Stimulated activated CD8-positive, alpha-beta memory T cell treated with anti-CD3 and anti-CD28 coated beads, Interleukin-4, amount 100 ng/mL, for 1 hour (primary cell): ENCODE data around the gene DNPH1.

Experiments used
- DNase-seq, 2 donors: peaks; one replicate each; pipeline ENCODE4 v3.0.0-alpha.2; 2020; ENCODE audit warnings: low read depth in 2 of 2, low spot score in 1 of 2

DNPH1 gene

DNA sequence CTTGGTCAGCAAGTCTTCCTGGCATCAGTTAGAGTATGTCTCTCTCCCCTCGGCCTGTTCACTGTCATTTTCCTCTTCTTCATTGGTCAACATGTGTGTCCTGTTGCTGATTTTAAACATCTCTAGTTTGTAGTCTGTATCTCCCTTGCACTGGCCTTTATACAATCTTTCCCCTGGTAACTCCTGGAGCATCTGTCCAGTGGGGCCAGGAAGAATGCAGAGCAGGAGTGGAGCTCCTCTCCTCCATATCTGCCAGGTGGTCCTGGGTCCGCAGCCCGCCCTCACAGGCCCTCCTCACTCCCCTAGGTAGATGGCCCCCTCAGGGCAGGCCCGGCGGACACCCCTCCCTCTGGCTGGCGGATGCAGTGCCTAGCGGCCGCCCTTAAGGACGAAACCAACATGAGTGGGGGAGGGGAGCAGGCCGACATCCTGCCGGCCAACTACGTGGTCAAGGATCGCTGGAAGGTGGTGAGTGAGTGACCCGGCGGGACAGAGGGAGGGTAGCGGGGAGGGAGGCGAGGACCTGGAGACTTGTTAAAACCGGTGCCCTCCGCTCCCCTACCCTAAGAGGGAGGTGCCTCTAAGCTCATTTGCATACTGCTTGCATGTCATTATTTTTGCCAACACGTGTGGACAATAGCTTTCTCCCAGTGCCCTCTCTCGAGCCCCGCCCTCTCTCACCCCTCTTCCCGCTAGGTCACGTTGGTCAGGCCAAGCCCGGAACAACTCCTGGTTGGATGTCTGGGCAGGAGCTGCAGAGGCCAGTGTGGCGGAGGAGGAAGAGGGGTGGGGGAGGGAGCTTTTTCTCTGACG lies 17.2 kb upstream of the DNPH1 start:
- DNase-seq, result no peak

DNA sequence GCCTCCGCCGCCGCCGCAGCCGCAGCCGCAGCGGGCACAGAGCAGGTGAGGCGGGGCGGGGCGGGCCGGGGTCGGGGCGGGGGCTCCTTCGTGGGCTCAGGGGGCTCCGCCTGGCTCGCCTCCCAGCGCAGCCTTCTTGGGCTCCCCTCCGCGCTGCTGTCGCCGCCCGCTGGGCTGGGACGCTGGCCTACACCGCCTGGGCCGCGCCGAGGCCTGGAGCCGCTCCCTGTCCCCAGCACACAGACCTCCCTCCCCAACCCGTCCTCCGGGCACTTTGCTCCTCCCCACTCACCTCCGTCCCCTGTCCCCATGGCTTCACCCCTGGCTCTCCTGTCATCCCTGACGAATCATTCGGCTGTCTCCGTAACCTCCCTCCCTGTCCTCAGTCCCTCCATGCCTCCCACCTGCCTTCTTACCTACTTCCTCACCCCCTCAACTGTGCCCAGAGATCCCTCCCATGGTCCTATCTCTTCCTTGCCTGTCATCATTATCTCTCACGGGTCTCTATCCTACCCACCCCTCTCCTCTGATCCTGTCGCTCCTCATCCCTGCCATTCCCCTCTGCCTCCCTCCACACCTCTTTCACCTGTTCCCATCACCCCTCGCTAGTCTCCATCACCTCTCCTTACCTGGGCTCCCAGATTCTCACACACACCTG lies 14.5 kb upstream of the DNPH1 start:
- no peak for DNase-seq

DNA sequence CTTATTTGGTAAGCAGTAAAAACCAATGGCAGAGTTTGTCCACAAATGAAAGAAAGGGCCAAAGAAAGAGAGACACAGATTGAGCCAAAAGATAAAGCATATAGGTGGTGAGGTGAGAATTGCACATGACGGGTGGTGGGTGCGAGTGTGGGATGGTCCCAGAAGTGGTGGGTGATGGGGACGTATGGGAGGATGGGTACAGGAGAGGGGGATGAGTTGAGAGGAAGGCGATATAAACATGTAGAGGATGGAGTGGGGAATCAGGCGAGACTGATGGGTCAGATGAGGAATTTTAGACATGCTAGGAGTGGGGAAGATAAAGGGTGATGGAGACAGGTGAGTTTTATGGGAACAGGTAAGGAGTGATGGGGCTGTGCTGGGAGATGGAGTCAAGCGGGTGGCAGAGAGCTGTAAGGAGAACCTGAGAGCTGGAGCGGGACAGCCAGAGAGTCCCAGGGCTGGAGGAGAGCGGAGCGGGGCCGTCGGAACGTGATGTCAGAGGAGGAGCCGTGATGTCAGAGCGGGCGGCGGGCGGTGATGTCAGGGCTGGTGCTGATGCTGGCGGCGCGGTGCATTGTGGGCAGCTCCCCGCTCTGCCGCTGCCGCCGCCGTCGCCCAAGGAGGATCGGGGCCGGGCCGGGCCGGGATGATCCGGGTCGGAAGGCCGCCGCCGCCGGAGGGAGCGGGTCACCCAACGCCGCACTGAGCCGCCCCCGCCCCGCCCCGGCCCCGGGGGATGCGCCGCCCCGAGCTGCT lies 13.8 kb upstream of the DNPH1 start, which contains the start of gene TTBK1:
TTBK1 (plus strand) TSS at position 574 of the 756 bp plus-strand sequence. CDS start 3,180 bp downstream, outside the sequence.
- DNase-seq, result no peak

DNA sequence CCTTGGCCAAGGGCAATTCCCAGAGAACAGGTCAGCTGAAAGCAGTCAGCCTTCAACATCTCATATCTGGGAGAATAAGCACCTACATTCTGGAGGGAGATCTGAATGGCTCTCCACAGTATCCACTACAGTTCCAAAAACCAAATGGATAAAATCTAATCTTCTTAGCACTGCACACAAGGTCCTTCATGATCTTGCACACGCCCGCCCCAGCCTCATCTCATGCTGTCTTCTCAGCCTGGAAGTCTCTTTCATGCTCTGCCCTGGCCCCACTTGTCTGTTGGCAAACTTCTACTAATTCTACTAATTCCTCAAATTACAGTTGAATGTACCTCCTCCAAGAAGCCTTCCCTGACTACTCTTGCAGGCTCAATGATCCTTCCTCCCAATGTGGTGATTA lies 12.2 kb upstream of the DNPH1 start:
- no peak for DNase-seq

DNA sequence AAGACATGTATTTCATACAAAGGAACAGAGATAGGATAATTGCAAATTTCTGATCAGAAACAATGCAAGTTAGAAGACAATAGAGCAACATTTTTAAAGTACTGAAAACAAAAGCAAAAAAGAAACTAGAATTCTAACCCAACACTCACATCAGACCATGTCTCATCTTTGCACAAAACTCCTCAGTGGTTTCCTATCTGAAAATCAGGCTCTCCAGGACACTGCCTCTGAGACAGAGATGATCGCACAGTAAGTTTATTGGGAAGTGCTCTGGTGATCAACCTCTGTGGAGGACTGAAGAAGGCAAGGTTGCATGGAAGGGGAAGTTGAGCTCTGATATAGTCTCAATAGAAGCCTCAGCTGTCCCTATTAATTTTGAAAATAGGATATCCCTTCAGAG lies 11.7 kb upstream of the DNPH1 start:
- no peak for DNase-seq

DNA sequence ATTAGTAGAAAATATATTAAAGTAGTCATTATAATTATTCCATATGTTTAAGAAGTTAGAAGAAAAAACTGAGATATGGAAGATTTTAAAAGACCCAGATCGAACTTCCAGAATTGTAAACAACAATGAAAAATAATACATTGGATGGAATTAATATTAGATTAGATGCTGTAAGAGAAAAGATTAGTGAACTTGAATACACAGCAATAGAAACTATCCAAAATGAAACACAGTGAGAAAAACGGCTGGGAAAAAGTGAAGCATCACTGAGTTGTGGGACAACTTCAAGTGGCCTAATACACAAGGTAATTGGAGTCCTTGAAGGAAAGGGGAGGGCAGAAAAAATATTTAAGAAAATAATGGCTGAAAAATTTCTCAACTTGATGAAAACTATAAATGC lies 9.8 kb upstream of the DNPH1 start:
- DNase-seq, result no peak

DNA sequence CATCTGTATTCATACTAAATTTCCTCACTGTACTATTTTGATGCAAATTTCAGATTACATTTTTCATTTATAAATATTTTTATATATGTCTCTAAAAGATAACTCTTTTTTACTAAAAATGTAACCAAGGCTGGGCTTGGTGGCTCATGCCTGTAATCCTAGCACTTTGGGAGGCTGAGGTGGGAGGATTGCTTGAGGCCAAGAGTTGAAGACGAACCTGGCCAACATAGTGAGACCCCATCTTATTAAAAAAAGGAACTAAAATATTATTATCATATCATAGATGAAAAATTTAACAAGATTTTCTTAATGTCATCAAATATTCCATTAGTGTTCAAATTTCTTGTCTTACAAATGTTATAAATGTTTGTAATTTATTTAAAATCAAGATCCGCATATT lies 6.6 kb upstream of the DNPH1 start:
- no peak for DNase-seq

DNA sequence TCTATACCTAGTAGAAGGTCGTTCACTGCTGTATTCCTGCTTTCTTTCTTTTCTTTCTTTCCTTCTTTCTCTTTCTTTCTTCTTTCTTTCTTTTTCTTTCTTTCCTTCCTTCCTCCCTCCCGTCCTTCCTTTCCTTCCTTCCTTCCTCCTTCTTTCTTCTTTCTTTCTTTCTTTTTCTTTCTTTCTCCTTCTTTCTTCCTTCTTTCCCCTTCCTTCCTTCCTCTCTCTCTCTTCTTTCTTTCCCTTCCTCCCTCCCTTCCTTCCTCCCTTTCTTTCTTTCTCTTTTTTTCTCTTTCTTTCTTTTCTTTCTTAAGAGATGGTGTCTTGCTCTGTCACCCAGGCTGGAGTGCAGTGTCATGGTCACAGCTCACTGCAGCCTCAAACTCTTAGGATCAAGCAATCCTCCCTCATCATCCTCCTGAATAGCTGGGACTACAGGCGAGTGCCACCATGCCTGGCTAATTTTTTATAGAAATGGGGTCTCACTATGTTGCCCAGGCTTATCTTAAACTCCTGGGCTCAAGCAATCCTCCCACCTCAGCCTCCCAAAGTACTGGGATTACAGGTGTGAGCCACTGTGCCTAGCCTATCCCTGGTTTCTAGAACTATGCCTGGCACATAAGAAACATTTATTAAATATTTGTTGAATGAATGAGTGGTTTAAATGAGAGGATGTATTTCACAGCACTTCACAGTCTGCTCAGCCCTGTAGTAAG lies 2.6 kb upstream of the DNPH1 start:
- DNase-seq, result no peak

DNA sequence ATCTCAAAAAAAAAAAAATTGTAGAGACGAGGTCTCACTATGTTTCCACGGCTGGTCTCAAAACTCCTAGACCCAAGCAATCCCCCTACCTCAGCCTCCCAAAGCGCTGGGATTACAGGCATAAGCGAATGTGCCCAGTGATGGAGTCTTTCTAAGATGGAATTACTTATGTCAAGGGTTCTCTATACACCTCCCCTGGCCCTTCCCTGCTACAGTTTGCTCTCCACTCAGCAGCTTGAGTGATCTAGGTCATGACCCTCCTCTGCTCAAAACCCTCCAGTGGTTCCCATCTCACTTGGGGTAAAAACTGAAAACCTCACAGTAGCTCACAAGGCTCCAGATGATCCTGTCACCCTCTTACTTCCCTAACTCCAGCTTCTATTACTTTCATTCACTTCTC lies 1.8 kb upstream of the DNPH1 start:
- no peak for DNase-seq

DNA sequence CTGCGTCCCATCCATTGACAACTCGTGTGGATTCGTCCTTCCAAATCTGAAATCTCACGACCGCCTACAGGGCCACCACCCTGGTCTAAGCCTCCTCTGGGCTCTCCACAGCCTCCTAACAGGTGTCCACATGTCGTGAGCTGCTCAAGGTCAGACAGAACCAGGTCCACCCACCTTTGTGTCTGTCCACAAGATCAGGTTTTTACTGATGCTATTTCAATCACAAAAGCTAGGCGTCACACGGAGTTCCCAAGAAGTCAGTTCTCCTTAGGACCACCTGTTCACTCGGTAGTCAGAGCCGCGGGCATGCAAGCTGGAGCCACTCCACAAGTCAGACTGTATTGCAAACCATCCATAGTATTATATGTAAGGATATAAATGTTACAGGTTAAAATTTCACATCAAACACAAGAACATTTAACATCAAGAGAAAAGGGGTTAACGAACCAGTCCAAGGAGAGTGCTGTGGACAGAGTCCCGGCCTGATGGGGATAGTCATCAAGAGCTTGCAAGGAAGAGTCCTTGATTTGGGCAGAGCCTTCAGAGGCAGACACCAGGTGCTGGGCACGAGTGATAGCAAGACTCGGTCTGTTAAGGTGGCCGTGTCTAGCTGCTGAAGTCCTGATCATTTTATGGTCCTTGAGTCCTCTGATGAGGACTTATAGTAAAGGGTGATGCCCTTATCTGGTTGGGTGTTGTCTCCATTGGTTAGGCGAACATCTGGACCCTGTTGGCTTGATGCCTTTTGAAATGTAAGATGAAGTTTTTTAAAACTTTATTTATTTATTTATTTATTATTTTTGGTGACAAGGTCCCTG lies 731 bp upstream of the DNPH1 start:
- no peak for DNase-seq

DNA sequence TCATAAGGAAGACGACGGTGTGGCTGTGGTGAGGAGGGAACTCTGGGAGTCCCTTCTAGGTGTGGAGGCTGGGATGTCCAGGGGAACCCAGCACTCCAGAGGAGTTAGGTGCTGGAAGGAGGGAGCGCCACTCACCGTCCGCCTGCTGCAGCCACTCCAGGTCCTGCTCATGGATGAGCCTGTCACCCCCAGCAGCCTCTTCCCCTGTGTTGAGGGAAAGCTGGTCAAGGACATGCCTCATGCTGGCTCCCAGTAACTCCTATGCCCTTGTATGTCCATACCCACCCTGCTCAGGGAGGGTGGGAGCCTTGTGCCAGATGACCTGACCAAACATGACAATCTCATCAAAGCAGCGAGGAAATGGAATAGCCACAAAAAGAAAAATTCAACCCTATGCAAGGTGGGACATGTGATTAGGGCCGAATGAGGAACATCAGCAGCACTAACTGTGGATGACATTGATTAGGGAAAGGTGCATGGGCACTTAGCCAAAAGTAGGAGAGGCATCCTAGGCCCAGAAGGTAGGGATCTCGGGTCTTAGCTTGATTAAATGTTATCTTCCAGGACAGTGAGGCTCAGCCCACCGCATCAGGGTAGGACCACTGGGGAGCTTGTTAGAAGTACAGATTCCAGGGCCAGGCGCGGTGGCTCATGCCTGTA lies 3.0 kb downstream of the DNPH1 start:
- no peak for DNase-seq

DNA sequence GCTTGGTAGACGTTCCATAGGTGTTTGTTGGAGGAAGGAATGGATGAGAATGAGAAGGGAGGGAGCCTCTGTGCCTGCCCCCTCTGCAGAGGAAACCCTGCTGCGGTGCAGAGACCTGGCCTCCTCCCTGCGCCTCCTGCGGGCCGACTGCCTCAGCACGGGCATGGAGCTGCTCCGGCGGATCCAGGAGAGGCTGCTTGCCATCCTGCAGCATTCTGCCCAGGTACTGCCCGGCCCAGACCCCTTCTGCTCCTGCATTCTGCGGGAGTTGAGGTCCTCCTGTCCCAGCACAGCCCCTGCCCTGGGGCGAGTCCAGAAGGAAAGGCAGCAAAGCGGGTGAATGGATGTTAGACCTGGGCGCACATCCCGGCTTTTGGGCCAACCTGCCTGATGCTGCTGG lies 6.1 kb downstream of the DNPH1 start:
- no peak for DNase-seq

DNA sequence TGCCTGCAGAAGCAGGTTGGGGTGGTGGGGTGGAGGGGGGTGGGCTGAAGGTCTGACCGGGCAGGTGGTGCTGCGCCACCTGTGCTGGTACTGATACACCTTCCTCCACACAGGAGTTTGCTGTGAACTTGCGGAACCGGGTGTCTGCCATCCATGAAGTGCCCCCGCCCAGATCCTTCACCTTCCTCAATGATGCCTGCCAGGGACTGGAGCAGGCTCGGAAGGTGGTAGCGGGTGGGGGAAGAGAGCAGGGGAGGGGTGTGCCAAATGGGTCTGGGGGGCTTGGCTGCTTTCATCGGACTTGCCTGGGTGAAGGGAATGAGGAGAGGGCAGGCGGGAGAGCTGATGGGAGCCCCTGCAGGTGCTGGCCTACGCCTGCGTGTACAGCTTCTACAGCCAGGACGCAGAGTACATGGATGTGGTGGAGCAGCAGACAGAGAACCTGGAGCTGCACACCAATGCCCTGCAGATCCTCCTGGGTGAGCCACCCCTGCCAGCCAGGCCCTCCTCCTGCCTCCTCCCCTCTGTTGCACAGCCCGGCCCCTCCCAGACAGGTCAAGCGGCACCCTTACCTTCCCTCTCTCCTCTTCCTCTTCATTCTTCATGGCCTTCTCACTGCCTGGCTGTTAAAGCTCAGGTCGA lies 6.7 kb downstream of the DNPH1 start:
- no peak for DNase-seq

DNA sequence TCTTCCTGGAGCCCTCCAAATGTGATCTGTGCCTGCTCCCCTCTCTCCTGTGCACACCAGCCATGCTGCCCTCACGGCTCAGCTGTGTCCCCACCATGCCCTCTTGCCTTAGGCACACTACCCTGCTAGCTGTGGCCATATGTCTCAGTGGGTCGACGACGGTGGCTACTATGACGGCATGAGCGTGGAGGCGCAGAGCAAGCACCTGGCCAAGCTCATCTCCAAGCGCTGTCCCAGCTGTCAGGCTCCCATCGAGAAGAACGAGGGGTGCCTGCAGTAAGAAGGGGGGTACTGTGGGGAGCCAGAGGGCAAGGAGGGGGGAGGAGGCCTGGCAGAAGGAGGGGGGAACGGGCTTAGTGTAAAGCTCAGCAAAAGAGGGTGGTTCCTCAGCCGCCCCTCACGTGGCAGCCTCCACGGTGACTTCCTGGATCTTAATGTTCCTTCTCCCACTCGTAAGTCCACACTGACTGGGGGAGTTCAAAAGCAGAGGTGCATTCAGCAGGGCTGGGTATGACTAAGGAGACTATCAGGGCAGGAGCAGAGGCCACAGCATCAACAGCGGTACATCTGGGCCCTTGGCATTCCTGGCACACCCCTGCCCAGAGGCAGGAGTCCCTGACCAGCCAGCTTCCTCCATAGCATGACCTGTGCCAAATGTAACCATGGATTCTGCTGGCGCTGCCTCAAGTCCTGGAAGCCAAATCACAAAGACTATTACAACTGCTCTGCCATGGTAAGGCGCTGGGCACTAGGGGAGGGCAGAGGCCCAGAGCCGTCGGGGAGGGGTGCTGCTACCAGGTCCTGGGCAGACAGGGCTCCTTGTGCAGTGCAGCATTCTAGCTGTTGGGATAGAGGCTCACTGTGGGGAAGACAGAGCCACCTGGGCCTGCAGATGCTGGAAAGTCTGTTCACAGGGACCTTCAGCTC lies 8.0 kb downstream of the DNPH1 start:
- no peak for DNase-seq

DNA sequence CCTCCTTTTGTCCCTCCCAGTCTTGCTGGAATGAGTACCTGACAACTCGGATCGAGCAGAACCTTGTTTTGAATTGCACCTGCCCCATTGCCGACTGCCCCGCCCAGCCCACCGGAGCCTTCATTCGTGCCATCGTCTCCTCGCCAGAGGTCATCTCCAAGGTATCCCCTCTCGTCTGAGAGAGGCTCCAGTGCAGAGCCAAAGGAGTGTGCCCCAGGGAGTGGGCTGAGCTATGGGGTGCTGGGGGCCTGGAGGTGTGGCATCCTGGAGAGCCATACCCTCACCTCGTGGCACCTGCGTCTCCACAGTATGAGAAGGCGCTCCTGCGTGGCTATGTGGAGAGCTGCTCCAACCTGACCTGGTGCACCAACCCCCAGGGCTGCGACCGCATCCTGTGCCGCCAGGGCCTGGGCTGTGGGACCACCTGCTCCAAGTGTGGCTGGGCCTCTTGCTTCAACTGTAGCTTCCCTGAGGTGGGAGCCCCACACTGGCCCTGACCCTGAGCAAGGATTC lies 8.8 kb downstream of the DNPH1 start:
- no peak for DNase-seq

DNA sequence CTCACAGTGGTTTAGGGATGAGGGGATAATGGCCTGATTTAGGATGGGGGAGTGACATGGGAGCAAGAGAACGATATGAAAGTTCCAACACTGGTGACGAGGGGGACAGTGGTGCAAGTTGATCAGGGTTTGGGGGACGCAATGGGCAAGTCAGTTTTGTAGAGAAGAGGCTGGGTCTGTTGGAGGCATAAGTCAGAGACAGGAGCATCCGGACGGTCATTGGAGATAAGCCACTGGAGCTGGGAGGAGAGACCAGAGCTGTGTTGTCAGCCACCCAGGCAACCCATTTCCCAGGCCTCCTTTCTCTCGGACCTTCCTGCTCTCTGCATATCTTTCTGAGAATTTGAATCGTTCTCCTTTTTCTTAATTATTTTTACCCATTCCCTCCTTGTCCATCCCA lies 9.5 kb downstream of the DNPH1 start:
- no peak for DNase-seq

DNA sequence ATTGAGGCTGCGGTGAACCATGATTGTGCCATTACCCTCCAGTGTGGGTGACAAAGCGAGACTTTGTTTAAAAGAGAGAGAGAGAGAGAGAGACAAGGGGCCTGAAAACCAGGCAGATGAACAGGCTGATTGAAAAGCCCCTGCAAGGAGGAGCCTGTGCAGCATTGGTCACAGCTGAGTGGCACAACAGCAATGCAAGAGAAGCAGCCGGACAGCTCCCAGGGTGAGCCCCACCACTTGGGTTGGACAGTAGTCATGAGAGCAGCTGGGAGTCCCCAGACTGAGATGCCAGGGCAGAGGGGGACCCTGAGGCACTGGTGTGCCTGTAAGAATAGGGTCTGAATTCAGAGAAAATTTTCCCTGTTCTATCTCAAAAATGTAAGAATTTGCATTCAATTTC lies 10.2 kb downstream of the DNPH1 start:
- no peak for DNase-seq

DNA sequence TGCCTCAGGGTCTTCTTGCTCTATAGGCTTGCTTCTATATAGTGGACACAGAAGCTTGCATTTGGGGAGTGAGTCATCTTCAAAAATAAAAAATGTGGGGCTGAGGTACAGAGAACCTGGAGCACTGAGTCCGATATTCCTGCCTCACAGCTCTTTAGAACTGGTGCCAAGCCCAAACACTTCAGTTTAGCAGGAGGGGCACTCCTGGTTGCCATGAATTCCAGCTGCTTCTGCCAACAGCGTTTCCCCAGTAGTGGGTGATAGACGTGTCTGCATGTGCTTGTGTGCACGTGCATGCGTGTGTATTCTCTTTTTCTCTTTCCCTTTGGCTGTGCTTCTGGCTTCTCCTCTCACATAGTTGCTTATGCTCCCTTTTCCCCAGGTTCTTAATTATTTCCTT lies 11.9 kb downstream of the DNPH1 start:
- no peak for DNase-seq
